ENCODE measurements around the gene PIRT.

PIRT gene

DNA sequence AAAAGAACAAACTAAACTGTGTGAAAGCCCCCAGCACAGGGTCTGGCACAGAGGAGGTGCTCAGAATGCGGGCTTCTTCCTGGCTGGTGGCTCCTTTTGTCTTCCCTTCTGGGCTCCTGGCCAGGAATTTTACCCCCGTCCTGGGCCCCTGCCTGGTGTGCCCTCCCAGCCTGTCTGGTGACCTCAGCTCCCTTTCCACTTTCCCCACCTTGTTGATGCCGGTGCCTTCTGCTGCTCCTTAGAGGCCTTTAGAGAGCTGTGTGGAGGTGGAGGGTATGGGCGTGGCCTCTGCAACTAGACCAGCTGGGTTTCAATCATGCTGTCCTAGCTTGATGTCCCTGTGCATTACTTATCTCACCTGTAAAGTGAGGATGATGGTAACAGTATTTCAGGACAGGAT is 16.8 kb downstream of the PIRT start:
- DNase-seq = no peak

DNA sequence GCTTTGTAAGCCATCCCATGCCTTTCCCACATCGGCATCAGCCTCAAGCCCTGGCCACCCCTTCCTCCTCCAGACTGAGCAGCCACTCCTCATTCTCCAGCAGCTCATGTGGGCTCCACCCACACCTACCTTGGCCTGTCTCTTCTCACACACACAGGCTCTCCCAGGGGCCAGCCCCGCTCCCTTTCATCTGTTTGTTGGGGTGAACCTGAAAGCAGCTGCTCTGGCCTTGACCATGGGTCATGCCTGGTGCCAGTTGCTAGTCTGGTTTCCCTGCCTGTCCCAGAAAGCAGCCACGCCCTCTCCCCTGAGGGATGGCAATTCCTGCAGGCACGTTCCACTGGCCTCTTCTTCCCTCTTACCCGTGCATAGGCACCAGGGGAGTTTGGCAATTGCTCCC is 22.6 kb downstream of the PIRT start:
- DNase-seq = no peak

DNA sequence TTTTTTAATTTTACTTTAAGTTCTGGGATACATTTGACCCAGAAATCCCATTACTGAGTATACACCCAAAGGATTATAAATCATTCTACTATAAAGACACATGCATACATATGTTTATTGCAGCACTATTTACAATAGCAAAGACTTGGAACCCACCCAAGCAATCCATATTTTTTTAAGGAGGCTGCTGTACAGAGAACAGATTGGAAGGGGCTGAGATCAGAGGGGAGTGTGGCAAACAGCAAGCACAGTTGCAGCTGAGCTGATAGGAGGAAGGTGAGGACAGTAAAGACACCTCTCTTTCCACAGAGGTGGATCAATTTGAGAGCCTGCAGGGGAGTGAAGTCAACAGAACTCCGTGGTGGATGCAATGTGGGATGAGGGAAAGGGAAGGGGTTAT is 23.8 kb downstream of the PIRT start:
- no peak for DNase-seq

DNA sequence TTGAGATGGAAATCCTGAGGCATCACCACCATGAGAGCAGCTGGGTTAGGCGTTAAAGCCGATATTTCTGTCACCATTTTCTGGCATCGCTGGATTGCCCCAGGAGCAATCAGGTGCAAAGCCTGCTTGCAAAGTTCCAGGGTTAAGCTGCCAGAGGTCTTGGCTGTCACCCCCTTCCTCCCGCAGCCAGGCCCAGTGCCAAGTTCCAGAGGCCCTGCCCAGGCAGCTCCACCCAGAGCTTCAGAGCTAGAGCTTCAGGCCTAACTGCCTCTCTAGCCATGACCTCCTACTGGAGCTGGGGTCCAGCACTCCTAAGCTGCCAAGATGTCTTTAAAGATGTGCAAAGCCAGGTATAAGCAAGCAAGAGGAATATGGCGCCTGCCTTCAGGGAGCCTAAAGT is 25.2 kb downstream of the PIRT start:
- DNase-seq = no peak

DNA sequence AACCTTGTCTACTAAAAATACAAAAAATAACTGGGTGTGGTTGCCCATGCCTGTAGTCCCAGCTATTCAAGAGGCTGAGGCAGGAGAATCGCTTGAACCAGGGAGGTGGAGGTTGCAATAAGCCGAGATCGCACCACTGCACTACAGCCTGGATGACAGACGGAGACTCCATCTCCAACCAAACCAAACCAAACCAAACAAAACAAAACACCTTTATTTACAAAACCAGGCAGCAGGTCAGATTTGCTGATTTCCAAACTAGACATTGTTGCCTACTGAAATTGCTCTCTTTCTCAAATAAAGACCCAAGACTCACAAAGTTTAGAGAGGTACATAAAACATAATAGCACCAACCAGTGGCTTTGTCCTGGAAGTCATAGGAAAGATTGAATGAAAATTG is 28.3 kb downstream of the PIRT start:
- DNase-seq = no peak

DNA sequence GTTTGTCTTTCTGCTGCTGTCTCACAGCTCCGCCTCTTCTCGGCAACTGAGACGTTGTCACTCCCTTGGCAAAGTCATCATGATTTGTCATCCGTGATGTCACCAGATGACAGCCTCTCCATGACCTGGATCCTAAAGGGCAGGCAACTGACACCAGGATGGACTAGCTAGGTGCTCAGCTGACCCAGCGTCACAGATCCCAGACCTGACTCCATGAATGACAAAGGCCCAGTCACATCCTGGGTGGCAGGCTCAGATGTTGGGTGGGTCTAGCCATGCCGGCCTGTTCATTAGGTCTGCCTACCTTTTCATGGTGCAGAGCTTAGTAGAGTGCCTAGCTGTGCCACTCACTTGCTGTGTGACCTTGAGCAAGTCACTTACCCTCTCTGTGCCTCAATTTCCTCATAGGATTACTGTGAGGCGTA is 30.2 kb downstream of the PIRT start:
- DNase-seq = no peak

DNA sequence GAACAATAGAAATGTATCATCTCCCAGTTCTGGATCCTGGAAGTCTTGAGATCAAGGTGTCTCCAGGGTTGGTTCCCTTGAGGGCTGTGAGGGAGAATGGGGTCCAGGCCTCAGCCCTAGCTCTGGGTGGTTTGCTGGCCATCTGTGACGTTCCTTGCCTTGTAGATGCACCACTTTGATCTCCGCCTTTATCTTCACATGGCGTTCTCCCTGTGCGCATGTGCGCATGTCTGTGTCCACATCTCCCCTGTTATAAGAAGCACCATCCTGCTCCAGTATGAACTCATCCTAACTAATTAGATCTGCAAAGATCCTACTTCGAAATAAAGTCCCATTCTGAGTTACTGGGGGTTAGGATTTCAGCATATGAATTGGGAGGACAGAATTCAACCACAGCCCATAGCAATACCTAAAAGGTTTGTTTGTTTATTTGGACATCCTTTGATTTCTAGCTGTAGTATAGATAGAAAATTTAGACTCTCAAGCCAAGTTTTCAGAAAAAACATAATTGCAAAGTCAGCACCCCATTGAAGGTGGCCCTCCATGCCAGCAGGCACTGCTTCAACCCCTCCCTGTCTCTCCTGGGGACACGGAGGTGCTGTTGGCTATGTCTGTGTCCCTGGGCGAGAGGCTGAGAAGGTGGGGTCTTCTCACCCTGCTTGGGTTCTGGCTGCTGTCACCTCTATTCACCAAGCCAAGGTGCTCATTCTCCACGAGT is 31.2 kb downstream of the PIRT start:
- DNase-seq = no peak

DNA sequence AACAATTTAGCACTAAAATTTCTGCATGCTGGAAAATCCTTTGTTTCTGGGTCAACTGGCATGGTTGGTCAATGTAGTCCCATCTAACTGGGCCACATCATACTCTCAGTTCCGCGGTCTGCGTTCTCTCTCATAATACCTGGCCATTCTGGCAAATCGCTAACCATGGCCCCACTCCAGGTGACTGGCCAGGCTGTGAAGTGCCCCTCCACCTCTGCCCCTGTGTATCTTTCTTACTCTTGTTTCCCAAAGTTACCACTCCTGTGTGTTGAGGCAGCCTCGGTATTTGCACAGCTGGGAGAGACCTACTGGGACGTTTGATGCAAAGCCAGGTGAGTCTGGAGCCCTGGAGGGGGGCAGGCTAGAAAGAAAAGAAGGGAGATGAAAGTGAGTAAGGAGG is 32.0 kb downstream of the PIRT start:
- no peak for DNase-seq

DNA sequence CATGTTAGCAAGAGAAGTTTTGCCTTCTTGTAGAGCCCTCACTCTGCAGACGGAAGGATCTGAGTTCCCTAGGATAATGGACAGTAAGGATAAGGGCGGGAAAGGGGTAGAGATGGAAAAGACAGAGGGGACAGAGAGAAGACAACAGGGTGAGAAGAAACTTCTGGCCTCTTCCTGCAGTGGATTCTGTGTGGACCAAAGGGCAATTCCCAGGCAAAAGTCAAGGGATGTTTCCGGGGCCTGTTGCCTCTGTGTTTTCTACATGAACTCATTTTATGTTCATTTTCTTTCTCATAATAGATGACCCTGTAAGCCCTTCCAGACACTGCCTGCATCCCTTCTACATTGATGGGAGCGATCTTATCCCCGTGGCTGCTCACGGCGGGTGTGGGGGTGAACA is 33.3 kb downstream of the PIRT start:
- no peak for DNase-seq

DNA sequence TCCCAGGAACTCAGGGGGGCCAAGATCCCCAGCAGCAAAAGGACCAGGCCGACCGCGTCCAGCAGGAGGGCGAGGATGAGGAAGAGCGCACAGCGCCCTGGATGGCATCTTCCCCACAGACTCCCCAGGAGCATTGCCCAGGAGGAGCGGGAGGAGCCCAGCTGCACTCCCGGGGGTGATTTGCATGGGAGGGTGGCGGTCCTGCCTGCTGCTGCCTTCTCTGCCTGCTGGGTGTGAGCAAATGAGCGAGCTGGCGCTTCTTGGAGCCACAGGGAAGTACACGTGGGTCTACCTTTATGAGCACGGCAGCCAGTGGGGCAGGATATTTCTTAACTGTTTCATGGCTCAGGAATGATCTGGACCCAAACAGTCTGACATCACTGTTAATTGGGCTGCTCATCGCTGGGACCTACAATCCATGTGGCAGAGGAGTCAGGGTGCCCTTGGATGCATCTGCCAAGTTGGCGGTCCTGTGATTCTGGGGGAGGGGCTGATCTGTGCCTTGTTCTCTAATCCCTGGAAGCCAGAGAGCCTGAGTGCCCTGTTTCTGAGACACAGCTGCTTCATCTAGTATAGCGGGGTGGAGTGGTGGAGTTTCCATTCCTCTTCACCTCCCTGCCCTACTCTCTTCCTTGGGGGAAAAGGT is 33.9 kb downstream of the PIRT start, which contains the start of gene TMEM238L:
TSS of gene TMEM238L (minus strand) at position 270 of the 646 bp plus-strand sequence. CDS start at position 134, 136 bp downstream.
- no peak for DNase-seq

DNA sequence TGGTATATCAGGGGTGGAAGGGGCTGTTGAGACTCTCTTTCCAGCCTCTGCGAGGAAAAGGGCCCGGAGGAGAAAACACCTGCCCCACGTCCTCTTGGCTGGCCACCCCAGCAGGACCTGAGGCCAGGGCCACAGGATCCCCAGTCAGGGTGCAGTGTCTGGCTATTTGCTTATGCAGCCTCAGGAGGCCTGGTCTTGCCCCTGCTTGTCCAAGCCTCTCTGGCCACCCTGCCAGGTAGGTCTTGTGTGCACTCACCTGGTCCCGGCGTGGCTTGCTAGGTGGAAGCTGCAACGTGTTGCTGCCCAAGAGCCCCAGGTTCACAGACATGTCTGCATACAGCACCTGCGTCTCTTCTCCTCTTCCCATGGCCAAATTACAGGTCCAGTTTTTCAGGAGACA is 34.5 kb downstream of the PIRT start:
- DNase-seq = no peak

DNA sequence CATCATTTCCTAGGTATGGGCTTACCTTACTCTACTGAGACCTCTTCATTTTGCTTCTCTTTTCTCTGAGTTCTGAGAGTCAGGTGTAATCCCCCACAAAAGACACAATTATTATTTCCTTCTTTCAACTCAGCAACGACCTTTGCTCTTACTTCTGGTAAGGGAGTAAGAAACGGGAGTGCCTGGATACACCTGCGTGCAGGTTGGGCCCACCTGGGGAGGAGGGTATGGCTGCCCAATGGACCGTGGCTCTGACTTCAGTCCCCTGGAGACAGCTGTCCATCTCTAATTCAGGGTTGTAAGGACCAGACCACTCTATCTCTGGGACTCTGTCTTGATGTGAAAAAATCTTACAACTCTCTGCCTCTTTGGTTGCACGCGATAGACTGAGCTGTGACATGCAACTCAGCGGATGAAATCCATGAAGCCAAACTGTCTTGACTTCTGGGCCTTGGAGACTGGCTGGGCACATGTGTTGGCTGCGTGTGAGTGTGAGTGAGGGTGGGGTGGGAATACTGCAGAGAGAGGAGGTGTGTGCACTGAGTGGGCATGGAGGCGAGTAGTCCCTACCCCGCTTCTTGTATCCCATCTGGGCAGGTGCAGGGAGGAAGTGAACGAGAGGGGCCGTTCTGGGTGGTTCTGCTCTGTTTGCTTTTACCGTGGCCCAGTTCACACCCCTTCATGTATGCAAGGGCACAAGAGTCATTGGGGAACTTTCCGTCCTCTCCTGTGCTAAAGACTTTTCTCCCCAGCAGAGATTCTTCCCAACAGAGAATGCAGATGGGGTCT is 35.2 kb downstream of the PIRT start:
- DNase-seq = no peak

DNA sequence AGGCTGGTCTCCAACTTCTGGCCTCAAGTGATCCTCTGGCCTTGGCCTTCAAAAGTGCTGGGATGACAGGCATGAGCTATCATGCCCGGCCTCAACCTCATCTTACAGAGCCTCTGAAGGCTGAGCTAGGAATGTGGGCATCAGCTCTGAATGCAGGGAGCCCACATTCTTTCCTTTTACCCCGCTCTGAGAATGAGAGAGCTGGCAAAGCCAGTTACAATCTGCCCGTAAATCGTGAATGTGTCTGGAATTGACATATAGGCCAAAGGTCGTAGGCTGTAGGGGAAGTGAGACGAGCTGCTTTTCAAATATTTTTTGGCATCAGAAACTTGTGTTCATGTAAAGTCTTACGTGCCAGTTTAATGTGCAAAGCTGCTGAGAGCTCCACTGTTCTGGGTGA is 38.5 kb downstream of the PIRT start:
- DNase-seq = no peak

DNA sequence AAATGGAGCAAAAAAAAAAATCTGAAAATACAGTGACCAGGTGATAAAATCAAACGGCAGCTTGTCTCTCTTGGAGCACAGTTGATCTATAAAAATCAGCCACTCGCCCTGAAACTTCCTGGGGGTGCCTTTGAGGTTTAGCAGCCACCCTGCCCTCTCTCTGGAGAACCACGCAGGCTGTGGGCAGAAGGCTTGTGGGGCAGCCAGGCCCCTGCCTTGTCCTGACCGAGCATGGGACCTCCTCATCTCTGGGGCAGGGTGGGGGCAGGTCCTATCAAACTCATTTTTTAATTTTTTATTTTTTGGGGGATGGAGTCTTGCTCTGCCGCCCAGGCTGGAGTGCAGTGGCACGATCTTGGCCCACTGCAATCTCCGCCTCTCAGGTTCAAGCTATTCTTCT is 39.0 kb downstream of the PIRT start:
- DNase-seq = no peak

DNA sequence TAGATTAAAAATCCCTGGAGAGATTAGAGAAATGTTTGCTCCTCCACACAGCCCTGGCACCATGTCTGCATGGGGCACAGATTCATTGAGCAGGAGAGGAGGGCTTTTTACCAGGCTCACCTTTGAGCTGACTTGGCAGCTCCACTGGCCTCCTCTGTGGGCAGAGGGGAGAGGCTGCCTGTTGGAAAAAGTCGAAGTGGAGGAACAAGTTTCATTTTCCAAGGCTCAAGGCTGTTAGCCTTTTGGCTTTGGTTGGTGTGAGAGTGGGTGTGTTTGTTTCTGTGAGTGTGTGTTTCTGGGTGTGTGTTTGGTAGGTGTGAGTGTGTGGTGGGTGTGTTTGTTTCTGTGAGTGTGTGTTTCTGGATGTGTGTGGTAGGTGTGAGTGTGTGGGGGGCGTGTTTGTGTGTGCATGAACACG is 39.5 kb downstream of the PIRT start:
- peak; percentile 1 for DNase-seq

DNA sequence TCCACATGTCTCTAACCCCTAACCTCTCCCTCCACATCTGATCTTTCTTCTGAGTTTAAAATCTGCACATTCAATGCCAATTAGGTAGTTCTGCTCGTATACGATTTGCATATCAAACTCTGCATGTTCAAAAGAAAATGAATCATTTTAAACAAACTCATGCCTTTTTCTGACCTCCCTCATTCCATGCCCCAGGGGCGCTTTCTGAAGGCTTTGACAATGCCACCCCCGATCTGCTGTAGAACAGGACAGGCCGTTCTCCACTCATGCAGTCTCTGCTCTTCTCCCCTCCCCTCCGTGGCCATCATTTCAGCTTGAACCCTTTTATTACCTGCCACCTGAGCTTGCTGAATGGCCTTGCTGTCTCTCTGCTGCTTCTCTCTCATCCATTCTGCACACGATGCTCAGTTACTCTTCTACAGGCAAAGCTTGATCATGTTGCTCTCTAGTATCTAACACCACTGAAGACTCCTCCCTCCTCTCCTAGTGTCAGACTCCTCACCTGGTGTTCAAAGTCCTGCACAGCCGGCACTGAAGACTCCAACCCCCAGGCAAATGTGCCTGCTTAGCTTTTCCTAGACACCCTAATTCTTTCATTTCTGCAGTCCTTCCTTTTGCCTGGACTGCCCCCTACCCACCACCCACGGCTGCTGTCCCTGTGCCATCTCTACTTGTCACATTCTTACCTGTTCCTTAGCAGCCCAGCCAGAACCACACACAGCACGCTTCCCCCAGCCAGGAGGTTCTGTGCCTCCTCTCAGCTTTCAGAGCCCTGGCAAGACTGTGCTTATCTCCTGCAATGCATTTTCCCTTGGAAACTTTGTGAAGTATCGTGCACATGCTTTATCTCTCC is 40.2 kb downstream of the PIRT start:
- DNase-seq = no peak

DNA sequence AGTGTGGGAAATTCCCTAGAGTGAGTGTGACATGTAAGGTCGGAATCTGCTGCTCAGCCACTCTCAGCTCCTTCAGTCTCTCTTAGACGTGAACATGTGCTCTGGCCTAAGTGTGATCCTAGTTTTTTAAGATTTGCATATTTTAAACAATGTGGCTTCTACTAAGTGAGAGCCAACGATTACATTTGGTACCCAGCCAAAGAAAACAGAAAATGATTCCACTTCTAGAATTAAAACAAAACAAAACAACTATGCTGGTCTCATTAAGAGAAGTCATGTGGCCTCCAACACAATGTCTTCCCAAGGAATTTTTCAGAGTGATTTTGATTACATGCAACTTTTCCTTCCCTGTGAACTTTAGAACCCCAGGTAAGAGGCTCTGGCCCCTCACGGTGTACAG is 44.1 kb downstream of the PIRT start:
- DNase-seq = no peak

DNA sequence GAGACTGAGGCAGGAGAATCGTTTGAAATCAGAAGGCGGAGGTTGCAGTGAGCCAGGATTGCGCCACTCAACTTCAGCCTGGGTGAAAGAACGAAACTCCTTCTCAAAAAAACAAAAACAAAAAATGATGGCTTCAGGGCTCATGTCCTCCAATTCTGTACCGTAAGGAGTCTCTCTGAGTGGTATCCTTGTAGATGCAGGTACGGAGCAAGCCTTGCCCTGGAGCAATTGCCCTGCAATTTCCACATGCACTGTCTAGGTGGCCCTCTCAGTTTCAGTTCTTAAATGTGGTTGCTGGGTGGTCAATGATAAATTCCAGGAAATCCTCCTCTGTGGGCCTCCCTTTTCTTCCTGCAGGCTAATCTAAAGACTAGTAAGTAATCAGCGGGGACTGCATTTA is 44.6 kb downstream of the PIRT start:
- DNase-seq = no peak

DNA sequence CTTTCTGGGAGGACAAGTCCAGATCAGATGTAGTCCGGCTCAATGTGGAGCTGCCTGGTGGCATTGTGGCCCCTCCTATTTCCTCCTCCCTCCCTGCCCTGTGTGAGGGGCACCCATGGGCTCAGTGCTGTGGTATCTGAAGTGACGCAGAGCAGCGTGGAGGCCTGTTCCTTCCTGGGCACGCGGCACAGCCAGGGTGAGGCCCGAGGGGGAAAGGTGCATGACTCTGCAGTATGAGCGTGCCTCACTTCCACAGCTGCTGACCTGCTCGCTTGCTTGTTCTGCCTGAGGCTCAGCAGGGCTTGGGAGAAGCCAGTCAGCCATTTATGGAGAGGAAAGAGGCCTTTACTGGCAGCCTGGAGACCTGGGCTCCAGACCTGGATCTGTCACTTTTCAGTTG is 45.7 kb downstream of the PIRT start:
- DNase-seq = no peak

DNA sequence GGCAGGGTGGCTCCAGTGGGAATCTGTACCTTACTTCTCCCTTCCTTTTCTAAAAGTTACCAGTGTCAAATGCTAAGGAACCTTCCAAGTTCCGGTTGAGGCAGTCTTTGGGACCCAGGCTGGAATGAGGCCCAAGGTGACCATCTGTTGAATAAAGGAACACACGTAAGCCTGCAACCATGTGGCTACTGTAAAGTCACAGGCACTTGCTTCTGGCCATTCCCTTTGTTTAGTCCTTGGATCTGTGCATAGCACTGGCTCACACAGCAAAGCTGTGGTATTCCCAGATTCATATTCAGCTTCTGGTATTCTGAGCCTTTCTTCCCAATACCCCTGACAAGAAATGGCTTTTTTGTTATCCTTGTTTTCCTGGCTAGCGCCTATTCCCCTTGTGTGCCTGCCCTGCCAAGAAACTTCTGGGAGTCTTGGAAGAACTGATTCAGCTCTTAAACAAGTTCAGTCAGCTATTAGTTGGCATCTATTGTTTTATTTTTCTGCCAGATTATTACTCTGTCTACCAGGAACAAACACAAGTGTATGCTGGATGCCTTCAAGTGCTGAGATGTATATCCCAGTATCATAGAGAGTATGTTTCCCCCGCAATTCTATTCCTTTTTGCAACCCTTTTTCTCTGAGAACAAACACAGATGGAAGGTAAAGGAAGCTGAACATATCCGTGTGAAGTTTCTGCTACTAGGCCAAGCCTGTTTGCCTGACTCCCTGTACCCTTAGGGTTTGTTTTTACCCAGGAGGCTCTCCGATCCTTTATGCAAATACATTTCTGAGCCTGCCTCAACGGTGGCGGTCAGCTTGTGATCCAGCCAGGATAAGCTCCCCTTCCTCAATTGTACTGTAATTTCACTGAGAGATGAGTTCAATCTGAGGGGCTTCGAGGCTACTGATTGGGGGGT is 47.1 kb downstream of the PIRT start:
- DNase-seq = no peak

DNA sequence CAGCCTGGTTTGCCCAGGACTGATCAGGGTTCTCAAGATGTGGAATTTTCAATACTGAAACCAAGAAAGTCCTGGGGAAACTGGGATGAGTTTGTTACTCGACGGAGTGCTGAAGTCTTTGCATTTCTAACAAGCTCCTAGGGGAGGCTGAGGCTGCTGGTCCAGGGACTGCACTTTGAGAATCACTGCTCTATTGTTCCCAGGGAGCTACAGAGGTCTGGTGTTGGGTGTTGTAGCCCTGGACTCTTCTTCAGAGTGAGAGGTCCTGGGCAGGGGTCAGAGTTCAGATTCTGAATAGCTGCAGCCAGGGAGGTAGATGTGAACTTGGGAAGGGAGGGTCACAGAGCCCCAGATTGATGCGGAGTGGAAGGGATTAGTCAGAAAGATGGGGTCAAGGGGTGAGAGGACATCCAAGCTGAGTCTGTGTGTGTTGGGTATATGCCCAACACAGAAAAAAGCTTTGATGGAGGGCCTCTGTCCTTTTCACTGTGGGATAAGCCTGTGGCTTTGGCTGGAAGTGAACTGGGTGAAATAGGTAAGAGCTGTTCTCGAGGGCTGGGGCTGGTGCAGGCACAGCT is 48.1 kb downstream of the PIRT start:
- no peak for DNase-seq
